HG03457 (cell line): ENCODE measurements around the gene NEK1.
"Not testable (repeated sequence)": the region's sequence is repeated elsewhere in the genome, so short reads cannot be mapped to it uniquely, and the experiment has no call there.

Experiments used
- ATAC-seq: cut with Tn5 transposase; IDR thresholded peaks from one replicate; pipeline ENCODE4 v1.9.1; 2021; ENCODE audit warnings: moderate number of reproducible peaks; ENCODE audit not compliant: unreplicated experiment

NEK1 gene

DNA sequence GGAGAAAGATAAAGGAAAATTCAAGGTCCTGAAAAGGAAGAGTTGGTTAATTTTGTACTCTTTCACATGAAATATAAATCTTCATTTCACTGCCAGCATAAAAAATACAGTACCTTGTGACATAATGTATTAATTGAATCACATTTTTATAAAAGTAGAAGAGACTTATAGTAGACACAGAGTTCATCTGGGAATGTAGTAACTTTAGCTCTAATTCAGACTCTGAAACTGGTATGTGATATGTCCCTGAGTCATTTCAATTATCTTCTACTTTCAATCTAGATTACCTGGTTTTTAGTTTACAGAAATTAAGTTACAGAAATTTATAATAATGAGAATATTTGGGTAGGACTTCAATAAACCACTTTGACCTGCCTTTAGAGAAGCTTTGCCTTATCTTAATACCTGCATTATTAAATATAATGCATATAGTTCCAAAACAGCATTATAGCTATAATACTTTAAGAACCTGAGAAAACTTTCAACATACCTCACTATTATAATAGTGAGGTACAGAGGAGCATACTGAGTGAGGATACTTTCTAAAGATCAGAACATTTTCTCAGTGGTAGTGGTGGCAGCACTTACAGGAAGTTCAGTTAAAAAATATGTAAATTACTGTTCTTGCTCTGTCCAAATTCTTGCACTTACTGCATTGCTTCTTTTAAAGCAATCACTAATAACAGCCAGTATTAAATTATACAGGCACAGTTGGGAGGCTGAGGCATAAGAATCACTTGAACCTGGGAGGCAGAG is 11.2 kb downstream of the NEK1 start:
- ATAC-seq: no peak

DNA sequence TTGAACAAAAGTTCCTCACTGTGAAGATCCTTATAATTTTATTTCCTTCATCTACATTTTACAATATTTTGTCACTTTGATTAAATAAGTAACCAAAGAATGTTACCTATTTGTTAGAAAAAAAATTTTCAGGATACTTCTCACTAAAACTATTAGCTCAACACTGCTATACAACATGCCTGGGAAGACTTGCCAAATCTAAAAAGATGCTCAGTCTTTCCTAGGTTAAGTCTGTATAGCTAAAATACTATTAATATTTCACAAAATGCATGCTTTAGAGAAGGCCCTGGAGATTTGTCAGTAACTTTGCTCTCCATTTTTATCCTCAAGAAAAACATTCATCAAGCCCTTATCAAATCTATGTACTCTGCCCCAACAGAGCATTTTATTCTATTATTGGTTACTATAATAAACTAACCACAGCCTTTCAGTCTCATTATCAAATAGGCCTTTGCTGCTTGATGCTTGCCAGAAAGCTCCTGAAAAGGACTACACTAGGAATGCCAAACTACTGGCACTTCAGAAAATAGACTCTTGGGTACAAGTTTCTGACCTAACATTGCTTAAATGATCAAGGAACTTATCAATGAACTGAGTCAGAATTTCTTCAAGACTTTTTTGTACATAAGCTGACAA is 17.7 kb downstream of the NEK1 start:
- ATAC-seq: no peak

DNA sequence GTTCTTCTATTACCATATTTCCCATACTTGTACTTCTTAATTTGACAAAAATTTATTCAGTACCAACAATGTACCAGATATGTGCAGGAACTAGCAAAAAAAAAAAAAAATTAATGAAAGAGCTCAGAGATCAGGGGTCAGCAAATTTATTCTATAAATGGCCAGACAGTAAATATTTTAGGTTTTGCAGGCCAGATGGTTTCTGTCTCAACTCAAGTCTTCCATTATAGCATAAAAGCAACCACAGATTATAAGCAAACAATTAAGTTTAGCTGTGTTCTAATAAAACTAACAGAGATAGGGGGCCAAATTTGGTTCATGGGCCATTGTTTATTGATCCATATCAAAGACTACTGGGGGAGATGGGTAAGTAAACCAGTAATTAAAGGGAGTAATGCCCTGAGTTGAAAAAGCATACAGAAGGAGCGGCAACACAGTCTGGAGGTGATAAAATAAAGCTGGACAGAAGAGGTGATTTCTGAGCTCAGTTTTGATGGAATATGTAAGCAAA is 19.3 kb downstream of the NEK1 start:
- ATAC-seq: no peak

DNA sequence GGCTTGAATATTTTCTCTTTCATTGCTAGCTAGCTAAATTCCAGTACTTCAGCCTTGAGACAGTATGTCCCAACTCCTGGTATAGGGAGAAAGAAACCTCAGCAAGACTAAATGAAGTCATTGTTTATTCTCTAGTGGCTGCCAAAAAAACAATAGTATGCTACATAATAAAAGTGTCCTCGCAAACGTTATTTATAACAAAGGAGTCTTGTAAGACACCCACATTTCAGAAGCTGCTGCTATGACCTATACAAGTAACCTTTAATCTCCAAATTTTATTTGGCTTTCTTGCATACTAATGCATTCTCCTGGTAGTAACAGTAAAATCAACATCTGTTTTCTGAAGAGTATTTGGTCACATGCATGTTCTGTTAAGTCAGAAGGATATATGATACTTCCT is 28.8 kb downstream of the NEK1 start:
- ATAC-seq: no peak

DNA sequence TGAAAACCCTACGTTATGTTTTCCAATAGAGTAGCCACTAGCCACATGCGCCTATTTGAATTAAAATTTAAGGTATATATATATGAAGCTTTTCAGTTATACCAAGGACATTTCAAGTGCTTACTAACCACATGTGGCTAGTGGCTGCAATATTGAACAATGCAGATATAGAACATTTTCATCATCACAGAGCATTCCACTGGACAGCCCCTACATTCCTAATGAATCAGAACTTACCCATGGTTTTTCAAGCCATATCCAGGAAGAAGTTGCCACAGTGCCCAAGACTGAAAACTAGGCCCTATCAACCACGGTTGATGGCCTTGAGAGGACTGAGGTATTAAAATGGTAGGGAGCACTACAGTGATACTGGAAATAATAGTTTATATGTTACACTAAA is 29.7 kb downstream of the NEK1 start:
- ATAC-seq: no peak

DNA sequence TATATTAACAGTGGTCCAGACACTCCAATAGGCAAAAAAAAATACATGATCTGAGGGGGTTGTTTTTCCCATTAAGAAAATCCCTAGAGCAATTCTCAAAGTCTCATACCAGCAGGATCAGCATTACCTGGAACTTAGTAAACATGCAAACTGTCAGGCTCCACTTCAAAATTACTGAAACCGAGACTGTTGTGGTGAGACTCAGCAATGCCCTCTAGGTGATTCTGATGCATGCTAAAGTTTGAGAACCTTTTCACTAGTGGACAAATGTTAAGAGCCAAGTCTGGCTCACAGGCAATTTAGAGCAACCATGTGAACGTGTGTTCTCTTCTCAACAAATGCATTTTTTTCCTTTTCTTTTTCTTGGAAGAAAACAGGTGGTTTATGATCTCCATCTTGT is 30.2 kb downstream of the NEK1 start:
- no peak for ATAC-seq

DNA sequence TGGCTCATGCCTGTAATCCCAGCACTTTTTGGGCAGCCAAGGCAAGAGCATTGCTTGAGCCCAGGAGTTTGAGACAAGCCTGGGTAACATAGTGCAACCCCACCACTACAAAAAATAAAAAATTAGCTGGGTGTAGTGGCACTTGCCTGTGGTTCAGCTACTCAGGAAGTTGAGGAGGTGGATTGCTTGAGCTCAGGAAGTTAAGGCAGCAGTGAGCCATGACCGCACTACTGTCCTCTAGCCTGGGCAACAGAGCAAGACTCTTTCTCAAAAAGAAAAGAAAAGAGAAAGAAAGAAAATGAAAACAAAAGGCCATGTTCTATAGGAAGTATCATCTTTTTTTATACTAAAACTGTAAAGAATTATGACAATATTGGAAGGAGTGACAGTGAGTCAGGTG is 38.5 kb downstream of the NEK1 start:
- ATAC-seq: no peak

DNA sequence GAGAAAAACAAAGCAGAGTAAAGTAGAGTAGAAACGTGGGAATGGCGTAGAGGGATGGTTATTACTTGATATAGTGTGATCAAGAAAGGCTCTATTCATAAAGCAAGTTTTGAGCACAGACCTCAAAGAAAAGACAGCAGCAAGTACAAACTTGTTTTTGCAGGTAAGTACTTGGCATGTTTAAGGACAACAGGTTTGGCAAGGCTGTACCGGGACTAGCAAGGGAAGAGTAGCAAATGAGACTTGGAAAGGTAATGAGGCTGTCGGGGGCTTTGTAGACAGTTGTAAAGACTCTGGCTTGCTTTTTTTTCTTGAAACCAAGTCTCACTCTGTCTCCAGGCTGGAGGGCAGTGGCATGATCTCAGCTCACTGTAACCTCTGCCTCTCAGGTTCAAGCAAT is 40.9 kb downstream of the NEK1 start:
- no peak for ATAC-seq

DNA sequence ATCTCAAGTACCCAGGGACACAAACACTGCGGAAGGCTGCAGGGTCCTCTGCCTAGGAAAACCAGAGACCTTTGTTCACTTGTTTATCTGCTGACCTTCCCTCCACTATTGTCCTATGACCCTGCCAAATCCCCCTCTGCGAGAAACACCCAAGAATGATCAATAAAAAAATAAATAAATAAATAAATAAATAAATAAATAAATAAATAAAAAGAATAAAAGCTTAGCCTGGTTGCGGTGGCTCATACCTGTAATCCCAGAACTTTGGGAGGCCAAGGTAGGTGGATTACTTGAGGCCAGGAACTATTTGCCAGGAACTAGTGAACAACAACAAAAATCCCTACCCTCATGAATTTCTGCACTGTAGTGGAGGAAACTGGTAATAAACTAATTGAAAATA is 41.4 kb downstream of the NEK1 start:
- not testable (repeated sequence) for ATAC-seq

DNA sequence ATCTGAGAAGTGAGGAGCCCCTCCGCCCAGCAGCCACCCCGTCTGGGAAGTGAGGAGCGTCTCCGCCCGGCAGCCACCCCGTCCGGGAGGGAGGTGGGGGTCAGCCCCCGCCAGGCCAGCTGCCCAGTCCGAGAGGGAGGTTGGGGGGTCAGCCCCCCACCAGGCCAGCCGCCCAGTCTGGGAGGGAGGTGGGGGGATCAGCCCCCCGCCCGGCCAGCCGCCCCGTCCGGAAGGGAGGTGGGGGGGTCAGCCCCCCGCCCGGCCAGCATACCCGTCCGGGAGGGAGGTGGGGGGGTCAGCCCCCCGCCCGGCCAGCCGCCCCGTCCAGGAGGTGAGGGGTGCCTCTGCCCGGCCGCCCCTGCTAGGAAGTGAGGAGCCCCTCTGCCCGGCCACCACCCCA is 42.1 kb downstream of the NEK1 start:
- ATAC-seq: not testable (repeated sequence)

DNA sequence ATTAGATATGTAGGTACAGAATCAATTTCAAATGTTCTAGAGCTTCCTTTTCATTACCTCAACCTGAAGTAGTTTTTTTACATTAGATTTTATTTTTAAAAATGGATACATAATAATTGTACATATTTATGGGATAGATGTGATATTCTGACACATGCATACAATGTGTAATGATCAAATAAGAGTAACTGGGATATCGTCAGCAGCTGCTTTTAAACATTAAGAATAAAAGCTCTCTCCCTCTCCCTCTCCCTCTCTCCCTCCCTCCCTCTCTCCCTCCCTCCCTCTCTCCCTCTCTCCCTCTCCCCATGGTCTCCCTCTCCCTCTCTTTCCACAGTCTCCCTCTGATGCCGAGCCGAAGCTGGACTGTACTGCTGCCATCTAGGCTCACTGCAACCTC is 43.2 kb downstream of the NEK1 start:
- ATAC-seq: not testable (repeated sequence)

DNA sequence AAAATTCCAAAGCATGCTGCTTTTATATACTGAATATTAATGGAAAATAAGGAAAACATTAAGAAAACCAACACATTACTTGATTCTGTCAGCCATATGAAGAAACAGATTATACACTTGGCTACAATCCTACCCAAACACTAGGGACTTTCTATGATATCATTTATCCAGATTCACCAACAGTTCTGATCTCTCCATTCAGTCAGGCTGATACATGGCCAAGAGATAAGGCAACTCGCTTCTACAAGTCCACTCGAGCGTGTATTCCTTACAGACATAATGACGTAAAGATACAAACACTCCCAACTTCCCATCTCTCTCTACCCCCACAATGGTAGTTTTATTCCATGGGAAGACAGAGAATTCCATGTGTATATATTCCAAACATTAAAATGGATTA is 44.5 kb downstream of the NEK1 start:
- no peak for ATAC-seq

DNA sequence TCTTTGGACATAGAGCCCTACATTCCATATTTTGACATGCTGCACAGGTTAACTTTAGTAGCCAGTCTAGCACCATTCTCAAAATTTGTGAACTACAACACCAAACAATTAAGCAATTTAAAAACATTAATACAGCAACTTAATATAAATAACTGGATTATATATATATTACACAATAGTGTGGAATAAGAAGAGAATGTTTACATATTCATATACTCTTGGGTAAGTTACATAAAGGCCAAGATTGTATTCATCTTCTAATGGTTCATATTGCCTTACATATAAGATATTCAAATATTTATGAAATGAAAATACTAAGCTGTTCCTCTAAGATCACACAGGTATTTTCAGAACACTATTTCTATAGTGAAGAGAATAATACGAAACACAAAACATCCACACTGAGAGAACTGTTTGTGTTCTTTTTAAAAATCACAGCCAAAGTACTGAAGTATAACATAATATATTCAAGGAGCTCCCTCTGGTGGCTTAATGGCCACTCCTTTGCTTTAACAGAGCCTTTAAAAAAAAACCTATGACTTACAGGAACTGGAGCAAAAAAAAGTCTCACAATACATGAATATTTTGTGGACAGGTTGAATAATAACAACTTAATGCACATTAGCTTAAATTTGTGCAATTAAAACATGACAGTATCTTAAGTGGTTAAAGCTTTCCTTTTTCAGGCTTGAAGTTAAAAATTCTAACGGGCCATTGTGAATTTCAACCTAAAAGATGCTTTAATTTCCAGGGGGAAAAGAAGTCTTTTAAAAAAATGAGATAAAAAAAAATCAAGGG is 46.2 kb downstream of the NEK1 start:
- peak; percentile 73 for ATAC-seq

DNA sequence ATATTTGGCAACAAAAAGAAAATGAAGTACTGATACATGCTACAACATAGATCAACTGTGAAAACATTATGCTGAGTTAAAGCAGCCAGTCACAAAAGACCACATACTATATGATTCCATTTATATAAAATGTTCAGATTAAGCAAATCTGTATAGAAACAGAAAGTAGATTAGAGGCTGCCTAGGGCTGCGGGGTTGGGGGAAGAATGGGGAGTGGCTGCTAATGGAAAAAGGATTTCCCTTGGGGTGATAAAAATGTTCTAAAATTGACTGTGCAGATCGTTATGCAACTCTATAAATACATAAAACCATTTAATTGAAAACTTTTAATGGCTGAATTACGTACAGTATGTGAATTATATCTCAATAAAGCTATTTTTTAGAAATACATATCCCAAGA is 46.8 kb downstream of the NEK1 start:
- no peak for ATAC-seq

DNA sequence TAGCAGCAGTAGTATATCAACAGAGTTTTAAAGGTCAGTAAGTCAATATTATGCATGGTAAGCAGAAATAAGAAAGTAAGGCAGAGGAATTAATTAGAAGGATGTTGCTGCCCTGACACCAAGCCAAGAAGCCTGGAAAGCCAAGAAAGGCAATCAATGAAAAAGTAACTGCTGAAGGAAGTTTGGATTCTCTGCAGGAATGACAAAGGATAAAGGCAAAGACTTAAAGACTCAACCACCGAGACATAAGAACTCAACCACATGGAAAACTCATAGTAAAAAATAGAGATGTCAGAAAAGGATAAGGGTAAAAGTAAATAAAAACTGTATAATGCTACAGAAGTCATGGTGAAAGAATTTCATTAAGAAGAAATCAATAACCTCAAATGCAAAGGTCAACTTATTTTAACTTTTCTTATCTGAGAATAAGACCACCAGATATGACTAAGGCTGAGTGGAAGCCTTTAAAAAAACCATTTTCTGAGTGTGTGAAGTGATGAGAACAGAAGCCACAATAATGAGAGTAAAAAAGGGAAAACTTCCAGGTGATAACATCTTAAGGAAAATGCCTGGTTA is 55.2 kb downstream of the NEK1 start:
- no peak for ATAC-seq

DNA sequence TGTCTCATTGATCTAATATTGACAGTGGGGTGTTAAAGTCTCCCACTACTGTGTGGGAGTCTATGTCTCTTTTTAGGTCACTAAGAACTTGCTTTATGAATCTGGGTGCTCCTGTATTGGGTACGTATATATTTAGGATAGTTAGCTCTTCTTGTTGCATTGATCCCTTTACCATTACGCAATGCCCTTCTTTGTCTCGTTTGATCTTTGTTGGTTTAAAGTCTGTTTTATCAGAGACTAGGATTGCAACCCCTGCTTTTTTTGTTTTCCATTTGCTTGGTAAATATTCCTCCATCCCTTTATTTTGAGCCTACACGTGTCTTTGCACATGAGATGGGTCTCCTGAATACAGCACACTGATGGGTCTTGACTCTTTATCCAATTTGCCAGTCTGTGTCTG is 65.8 kb downstream of the NEK1 start:
- ATAC-seq: not testable (repeated sequence)

DNA sequence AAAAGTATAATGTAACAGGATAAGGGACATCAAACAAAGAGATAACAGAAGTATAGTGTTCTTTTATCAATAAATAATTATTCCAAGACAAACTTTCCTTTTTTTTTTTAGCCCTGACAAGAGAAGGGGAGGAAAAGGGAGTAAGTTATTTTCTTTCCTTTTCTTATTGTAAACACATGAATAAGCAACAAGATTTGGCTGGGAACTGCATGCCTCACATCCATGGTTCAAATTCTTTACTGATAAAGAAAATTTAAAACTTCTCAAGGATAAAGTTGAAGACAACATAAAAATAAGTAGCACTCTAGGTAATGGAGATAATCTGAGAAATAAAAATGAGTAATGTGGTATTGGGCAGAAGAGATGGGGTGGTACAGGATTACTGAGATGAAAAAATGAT is 71.6 kb downstream of the NEK1 start:
- ATAC-seq: no peak

DNA sequence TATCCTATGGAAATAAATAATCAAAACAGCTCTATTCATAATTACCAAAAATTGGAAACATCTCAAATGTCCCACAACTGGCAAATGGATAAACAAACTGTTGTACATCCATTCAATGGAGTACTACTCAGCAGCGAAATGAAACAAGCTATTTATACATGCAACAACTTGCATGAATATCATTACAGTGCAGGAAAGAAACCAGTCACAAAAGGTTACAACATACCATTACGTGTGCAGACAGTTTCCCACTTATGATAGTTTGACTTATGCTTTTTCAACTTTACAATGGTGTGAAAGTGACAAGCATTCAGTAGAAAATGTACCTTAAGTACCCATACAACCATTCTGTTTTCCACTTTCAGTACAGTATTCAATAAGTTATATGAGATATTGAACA is 82.3 kb downstream of the NEK1 start:
- ATAC-seq: no peak

DNA sequence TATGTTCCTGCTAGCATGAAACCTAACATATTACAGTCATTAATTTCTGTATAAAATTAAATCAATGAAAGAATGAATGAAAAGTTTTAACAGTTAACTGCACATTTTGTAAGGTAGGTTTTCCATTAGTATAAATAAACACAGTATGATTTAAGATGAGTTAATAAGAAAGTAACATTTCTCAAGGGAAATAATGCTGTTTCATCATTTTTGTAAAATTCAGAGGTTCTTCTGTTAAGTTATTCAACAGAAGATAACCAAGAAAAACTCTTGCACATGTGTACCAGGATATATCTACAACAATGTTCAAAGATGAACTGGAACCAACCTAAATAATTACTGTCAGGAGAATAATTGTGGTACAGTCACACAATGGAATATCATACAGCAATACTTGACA is 88.6 kb downstream of the NEK1 start:
- ATAC-seq: no peak

DNA sequence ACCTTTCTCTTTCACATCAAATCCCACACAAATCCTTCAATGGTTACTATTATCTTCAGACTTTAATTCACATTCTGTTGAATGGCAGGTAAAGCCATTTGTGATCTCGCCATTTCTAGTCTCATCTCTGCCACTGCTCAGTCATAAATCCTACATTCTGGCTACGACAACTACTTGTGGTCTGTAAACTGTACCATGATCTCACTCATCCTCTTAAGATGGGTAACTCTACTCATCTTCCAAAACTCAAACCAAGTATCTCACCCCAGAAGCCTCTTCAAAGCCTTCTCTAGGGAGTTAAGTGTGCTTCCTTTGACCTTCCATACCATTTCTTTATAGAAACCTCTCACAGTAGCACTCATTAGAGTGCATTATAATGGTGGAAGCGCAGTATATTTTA is 101.8 kb downstream of the NEK1 start:
- no peak for ATAC-seq

DNA sequence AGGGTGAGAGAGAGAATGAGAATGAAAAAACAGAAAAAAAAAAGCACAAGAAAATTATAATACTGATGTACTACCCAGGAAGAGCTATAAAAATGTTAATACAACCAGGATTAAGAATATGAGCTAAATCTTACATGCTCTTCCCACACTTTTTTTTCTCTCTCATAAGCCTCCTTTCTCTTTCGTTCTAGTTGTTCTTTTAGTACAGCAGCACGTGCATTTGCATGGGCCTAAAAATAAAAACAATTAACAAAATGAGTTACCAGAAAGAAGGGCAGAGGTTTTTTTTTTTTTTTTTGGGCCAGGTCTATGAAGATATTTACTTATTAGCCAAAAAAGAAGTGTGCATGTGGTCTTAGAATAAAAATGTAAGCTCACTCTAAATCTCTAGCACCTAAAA is 105.5 kb downstream of the NEK1 start:
- no peak for ATAC-seq
